ENCODE data around the gene FGFR2.

The FGFR2 gene

GRCh38 chr10:121590772-121591171 is 7.5 kb downstream of the FGFR2 start:
- no peak for DNase-seq (ENCODE audit: low read depth in 1 of 2, low spot score in 1 of 2)

- DNase-seq (ENCODE audit: low read depth in 1 of 2, low spot score in 1 of 2): no peak
Measured at GRCh38 chr10:121589553-121589952, 8.7 kb downstream of the FGFR2 start.

- DNase-seq (ENCODE audit: low read depth in 1 of 2, low spot score in 1 of 2): no peak
Measured at GRCh38 chr10:121583857-121584256, 14.4 kb downstream of the FGFR2 start.

GRCh38 chr10:121583258-121583657 is 15.0 kb downstream of the FGFR2 start:
- no peak for DNase-seq (ENCODE audit: low read depth in 1 of 2, low spot score in 1 of 2)

GRCh38 chr10:121580276-121581116 is 17.7 kb downstream of the FGFR2 start:
- no peak for DNase-seq (ENCODE audit: low read depth in 1 of 2, low spot score in 1 of 2)

GRCh38 chr10:121579656-121580055 is 18.6 kb downstream of the FGFR2 start:
- DNase-seq (ENCODE audit: low read depth in 1 of 2, low spot score in 1 of 2): no peak

- no peak for DNase-seq (ENCODE audit: low read depth in 1 of 2, low spot score in 1 of 2)
Measured at GRCh38 chr10:121578965-121579364, 19.3 kb downstream of the FGFR2 start.

- no peak for DNase-seq (ENCODE audit: low read depth in 1 of 2, low spot score in 1 of 2)
Measured at GRCh38 chr10:121578298-121578697, 19.9 kb downstream of the FGFR2 start.

GRCh38 chr10:121577568-121577967 is 20.7 kb downstream of the FGFR2 start:
- DNase-seq (ENCODE audit: low read depth in 1 of 2, low spot score in 1 of 2): no peak

- no peak for DNase-seq (ENCODE audit: low read depth in 1 of 2, low spot score in 1 of 2)
Measured at GRCh38 chr10:121576139-121576538, 22.1 kb downstream of the FGFR2 start.

GRCh38 chr10:121574519-121575166 is 23.6 kb downstream of the FGFR2 start:
- DNase-seq (ENCODE audit: low read depth in 1 of 2, low spot score in 1 of 2): no peak

GRCh38 chr10:121573538-121573941 is 24.7 kb downstream of the FGFR2 start:
- DNase-seq (ENCODE audit: low read depth in 1 of 2, low spot score in 1 of 2): no peak

GRCh38 chr10:121572859-121573537 is 25.2 kb downstream of the FGFR2 start:
- no peak for DNase-seq (ENCODE audit: low read depth in 1 of 2, low spot score in 1 of 2)

- no peak for DNase-seq (ENCODE audit: low read depth in 1 of 2, low spot score in 1 of 2)
Measured at GRCh38 chr10:121570315-121570714, 27.9 kb downstream of the FGFR2 start.

GRCh38 chr10:121568275-121568674 is 30.0 kb downstream of the FGFR2 start:
- DNase-seq (ENCODE audit: low read depth in 1 of 2, low spot score in 1 of 2): no peak

GRCh38 chr10:121567569-121567968 is 30.7 kb downstream of the FGFR2 start:
- DNase-seq (ENCODE audit: low read depth in 1 of 2, low spot score in 1 of 2): no peak

GRCh38 chr10:121566755-121567154 is 31.5 kb downstream of the FGFR2 start:
- no peak for DNase-seq (ENCODE audit: low read depth in 1 of 2, low spot score in 1 of 2)

- DNase-seq (ENCODE audit: low read depth in 1 of 2, low spot score in 1 of 2): no peak
Measured at GRCh38 chr10:121559326-121560026, 38.8 kb downstream of the FGFR2 start.

- DNase-seq (ENCODE audit: low read depth in 1 of 2, low spot score in 1 of 2): no peak
Measured at GRCh38 chr10:121558238-121558637, 40.0 kb downstream of the FGFR2 start.

- no peak for DNase-seq (ENCODE audit: low read depth in 1 of 2, low spot score in 1 of 2)
Measured at GRCh38 chr10:121556918-121557573, 41.2 kb downstream of the FGFR2 start.

GRCh38 chr10:121556455-121556854 is 41.8 kb downstream of the FGFR2 start:
- DNase-seq (ENCODE audit: low read depth in 1 of 2, low spot score in 1 of 2): no peak

Data from stimulated activated CD4-positive, alpha-beta T cell treated with anti-CD3 and anti-CD28 coated beads, Interleukin-15, amount 100 ng/mL, for 1 hour (primary cell).